ENCODE results near the gene SLC25A30. TPM values are rescaled to one million over a fixed set of nuclear protein-coding genes. Genes with fewer than 3 reads are reported as not detected.

The SLC25A30 gene
- polyA plus RNA-seq, 1 experiment, result 10.4 TPM

GRCh38 chr13:45412274-45413049, 5.7 kb downstream of the SLC25A30 start:
- ChIA-PET CTCF (interaction anchor here (1.3 kb wide), 1 partner anchor 18 kb away, joined by 7 read pairs; no protein-coding TSS in a partner anchor), POLR2A (no interaction called here)
- no peak for DNase-seq (ENCODE audit: low read depth)
- Histone ChIP-seq H3K4me3 (ENCODE audit: low read depth, low read length) (no peak overlapping the region), H3K36me3 (ENCODE audit: control insufficient read depth, insufficient read depth, low read length) (0 out of 2 replicates have a peak, but pooled peaks cover 1% of the 10 kb centered on the region), H3K27me3 (ENCODE audit: control insufficient read depth, insufficient read depth, low read length) (no peaks in the 10 kb centered on the region)
- no peak for TF ChIP-seq CTCF (IDR thresholded peaks at IDR 0.05; ENCODE audit: insufficient read depth, low read depth, low read length)

- no peaks in the 10 kb centered on the region for H3K27me3 ChIP-seq (ENCODE audit: control insufficient read depth, insufficient read depth, low read length)
- DNase-seq (ENCODE audit: low read depth), result no peak
- POLR2A ChIA-PET, result interaction anchor here (0.6 kb wide), 1 partner anchor 219 kb away, joined by 3 read pairs; no protein-coding TSS in a partner anchor
- no peak for TF ChIP-seq CTCF (IDR thresholded peaks at IDR 0.05; ENCODE audit: insufficient read depth, low read depth, low read length)
- peaks cover 1% of the 10 kb centered on the region; the same call in 1 of the 2 replicates for H3K36me3 ChIP-seq (ENCODE audit: control insufficient read depth, insufficient read depth, low read length)
- CTCF ChIA-PET, result no interaction called here
- no peak overlapping the region for H3K4me3 ChIP-seq (ENCODE audit: low read depth, low read length)
Observed at GRCh38 chr13:45411631-45412030, 6.5 kb downstream of the SLC25A30 start.

GRCh38 chr13:45411221-45411620, 7.0 kb downstream of the SLC25A30 start:
- Histone ChIP-seq H3K36me3 (ENCODE audit: control insufficient read depth, insufficient read depth, low read length) (peaks cover 1% of the 10 kb centered on the region; the same call in 1 of the 2 replicates), H3K27me3 (ENCODE audit: control insufficient read depth, insufficient read depth, low read length) (no peaks in the 10 kb centered on the region), H3K4me3 (ENCODE audit: low read depth, low read length) (no peak overlapping the region)
- POLR2A ChIA-PET, result interaction anchor here (0.6 kb wide), 1 partner anchor 218 kb away, joined by 3 read pairs; no protein-coding TSS in a partner anchor
- CTCF ChIA-PET, result interaction anchor here (1.4 kb wide), 1 partner anchor 12 kb away, joined by 5 read pairs; no protein-coding TSS in a partner anchor
- no peak for TF ChIP-seq CTCF (IDR thresholded peaks at IDR 0.05; ENCODE audit: insufficient read depth, low read depth, low read length)
- DNase-seq (ENCODE audit: low read depth), result no peak

GRCh38 chr13:45410466-45410865, 7.7 kb downstream of the SLC25A30 start:
- Histone ChIP-seq H3K27me3 (ENCODE audit: control insufficient read depth, insufficient read depth, low read length) (no peaks in the 10 kb centered on the region), H3K36me3 (ENCODE audit: control insufficient read depth, insufficient read depth, low read length) (peaks cover 1% of the 10 kb centered on the region; the same call in 1 of the 2 replicates), H3K4me3 (ENCODE audit: low read depth, low read length) (no peak overlapping the region)
- no peak for DNase-seq (ENCODE audit: low read depth)
- TF ChIP-seq CTCF (IDR thresholded peaks at IDR 0.05; ENCODE audit: insufficient read depth, low read depth, low read length), result no peak
- ChIA-PET CTCF (interaction anchor here (1.0 to 1.4 kb wide), 2 partner anchors 12 to 17 kb away, joined by 5 read pairs; no protein-coding TSS in a partner anchor), POLR2A (no interaction called here)

- DNase-seq (ENCODE audit: low read depth), result no peak
- H3K27me3 ChIP-seq (ENCODE audit: control insufficient read depth, insufficient read depth, low read length), result no peaks in the 10 kb centered on the region
- peaks cover 1% of the 10 kb centered on the region; the same call in 1 of the 2 replicates for H3K36me3 ChIP-seq (ENCODE audit: control insufficient read depth, insufficient read depth, low read length)
- POLR2A ChIA-PET, result no interaction called here
- TF ChIP-seq CTCF (IDR thresholded peaks at IDR 0.05; ENCODE audit: insufficient read depth, low read depth, low read length), result no peak
- no peak overlapping the region for H3K4me3 ChIP-seq (ENCODE audit: low read depth, low read length)
- CTCF ChIA-PET, result interaction anchor here (1.0 to 1.4 kb wide), 2 partner anchors 11 to 16 kb away, joined by 5 read pairs; no protein-coding TSS in a partner anchor
Observed at GRCh38 chr13:45410001-45410400, 8.2 kb downstream of the SLC25A30 start.

Data from BJ (cell line).